HG02610 (cell line): ENCODE results near the gene VIPR2.
"Not testable (repeated sequence)": the region's sequence is repeated elsewhere in the genome, so short reads cannot be mapped to it uniquely, and the experiment has no call there.

ENCODE experiments used
- ATAC-seq: cut with Tn5 transposase; IDR thresholded peaks from one replicate; pipeline ENCODE4 v1.9.1; 2021; ENCODE audit warnings: mild to moderate bottlenecking, moderate library complexity; ENCODE audit not compliant: unreplicated experiment

The VIPR2 gene

DNA sequence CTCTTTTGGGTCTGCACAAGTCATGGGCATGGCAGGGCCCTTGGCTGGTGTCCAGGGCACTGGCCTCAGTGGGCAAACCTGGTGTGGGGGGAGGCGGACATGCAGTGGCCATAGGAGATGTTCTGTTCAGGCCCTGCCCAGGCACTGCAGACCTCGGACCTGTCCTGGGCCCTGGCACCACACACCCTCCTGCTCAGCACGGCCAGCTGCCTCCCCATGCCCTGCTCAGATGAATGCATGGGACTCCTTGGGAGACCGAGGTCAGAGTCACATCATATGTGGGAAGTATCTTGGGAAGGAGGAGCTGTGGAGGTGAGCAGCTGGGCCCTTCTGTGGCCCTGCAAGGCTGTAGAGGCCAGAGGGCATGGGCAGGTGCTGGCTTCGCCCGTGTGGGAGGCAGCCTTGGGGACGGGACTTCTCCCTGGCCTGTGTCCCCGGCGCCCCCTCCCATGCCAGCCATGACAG, 130.8 kb downstream of the VIPR2 start:
- ATAC-seq: no peak

DNA sequence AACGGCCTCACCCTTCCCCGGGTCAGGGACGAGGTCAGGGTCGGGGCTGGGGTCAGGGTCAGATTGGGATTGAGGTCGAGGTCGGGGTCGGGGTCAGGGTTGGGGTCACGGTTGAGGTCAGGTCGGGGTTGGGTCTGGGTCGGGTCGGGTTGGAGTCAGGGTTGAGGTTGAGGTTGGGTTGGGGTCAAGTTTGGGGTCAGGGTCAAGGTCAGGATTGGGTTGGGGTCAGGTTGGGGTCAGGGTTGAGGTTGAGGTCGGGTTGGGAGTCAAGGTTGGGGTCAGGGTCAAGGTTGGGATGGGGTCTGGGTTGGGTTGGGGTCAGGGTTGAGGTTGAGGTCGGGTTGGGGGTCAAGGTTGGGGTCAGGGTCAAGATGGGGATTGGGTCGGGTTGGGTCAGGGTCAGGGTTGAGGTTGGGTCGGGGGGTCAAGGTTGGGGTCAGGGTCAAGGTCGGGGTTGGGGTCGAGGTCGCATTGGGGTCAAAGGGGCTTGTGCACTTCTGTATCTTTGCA, 131.4 kb downstream of the VIPR2 start:
- ATAC-seq: no peak

GRCh38 chr7:159012353-159013069, 132.2 kb downstream of the VIPR2 start:
- ATAC-seq: no peak

DNA sequence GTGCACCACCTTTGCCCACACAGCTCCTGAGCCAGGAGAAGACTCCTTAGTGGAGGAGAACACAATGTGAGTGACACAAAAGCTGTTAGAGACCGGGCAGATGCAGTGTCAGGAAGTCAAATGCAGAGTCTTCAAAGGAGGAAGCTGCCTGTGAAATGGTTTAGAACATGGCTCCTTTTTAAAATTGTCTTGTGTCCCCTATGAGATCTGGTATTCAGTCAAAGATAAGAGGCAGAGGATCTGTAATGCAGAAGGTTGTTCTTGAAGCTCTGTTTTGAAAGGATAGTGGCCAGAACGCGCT, 133.0 kb downstream of the VIPR2 start:
- ATAC-seq: no peak

DNA sequence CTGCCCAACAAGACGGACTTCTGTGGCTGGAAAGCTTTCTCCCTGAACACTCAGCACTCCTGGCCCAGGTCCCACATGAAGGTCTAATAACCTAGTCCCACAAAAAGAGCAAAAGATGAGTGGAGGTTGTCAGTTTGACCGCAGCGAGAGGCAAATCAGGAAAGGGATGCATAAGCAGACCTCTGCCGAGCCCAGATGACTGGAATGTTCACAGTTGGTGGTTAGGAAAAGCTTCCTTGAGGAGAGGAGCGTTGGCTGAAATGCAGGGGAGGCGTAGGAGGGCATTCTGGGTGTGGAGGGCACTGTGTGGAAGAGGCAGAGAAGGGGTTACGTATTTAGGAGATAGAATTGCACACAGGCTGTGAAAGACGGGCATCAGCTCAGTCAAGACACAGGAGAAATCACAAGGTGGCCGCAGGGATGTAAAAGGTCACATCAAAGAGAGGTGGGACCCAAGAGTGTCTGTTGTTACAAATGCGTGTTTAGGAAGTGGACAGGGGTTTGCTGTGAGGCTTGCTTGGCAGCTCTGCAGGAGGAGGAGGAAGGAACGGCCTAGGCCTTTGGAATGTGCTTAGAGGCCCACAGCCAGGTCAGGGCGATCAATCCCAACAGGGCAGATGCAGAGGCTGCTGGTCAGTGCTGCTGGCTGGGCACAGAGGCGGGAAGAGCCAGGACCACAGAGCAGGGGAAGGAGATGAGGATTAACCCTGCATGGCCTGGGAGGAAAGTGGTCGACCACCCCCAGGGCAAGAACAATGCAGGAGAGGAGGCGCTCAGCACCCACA, 133.5 kb downstream of the VIPR2 start:
- ATAC-seq: no peak

DNA sequence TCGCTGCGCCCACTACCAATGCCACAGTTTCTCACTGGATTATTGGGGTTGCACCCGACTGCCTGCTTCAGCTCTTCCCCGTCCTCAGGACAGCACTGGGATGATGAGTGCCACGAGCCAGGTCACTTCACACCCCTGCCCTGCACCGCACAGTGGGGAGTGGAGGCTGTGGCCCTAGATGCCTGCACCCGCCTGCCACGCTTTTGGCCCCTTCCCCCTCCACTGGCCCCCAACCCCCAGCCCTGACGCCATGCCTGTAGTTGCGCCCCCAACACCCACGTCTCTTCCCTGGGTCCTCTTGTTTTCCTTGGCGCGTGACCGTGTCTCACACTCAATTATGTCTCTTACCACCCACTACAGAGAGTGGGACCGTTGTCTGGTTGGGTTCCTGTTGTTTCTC, 134.3 kb downstream of the VIPR2 start:
- no peak for ATAC-seq

GRCh38 chr7:159009951-159010350, 134.7 kb downstream of the VIPR2 start:
- no peak for ATAC-seq

DNA sequence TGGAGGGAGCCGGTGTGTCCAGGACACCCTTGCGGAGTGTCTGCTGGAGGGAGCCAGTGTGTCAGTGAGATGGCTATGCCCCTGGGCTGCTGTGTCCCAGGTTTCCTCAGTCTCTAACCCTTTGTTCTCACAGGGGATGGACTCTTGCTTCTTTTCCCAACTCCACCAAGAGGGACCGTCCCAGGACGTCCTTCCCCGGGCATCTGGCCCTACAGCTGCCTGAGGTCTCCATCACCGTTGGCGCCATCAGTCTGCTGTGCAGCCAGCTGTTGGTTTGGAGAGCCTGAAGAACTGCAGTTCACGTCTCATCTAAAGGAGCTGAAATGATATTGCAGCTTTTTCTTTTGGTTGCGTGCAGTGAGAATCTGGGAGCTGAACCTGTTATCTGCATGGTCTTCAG, 136.2 kb downstream of the VIPR2 start:
- no peak for ATAC-seq

GRCh38 chr7:159007996-159008389, 136.7 kb downstream of the VIPR2 start:
- no peak for ATAC-seq

- ATAC-seq: no peak
These were observed 137.2 kb downstream of the VIPR2 start for GRCh38 chr7:159007364-159007995.

- no peak for ATAC-seq
These were observed 138.0 kb downstream of the VIPR2 start for GRCh38 chr7:159006610-159007130.

- ATAC-seq: not testable (repeated sequence)
These were observed 138.6 kb downstream of the VIPR2 start for GRCh38 chr7:159006022-159006609.

DNA sequence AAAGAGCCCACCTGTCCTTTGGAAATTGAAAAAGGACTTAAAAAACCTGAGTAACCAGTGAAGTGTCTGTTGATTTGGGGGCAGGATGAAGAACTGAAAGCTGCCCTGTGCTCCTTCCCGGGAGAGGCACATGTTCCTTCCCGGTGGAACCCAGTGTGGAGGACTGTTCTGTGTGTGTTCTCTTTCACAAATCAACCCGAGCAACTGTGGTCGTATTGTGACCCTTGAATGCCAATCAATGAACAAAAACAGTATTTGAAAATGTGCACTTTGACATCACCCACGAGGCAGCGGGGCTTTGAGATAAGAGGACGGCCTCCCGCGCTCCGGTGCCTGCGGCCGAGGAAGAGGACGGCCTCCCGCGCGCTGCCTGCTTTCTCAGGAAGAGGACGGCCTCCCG, 139.0 kb downstream of the VIPR2 start:
- ATAC-seq: no peak

- ATAC-seq: no peak
These were observed 140.3 kb downstream of the VIPR2 start for GRCh38 chr7:159004411-159004810.

- no peak for ATAC-seq
These were observed 142.9 kb downstream of the VIPR2 start for GRCh38 chr7:159001811-159002210.

GRCh38 chr7:159000859-159001435, 143.7 kb downstream of the VIPR2 start:
- ATAC-seq: no peak

DNA sequence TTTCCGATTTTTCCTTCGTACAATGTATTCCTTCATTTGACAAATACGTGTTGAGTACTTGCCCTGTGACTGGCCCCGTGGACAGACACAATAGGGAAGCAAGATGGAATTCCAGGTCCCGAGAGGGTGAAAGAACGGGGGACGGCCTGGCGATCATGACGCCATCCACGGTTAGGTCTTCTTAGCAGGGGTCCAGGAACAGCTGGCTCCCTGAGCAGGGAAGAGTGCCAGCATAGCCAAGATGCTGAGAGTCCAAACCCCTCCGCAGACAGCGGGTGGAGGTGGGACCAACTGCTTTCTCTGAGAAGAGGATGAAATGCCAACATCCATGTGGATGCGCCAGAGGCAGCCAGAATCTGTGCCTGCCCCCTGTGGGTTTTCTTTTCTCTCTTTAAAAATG, 144.6 kb downstream of the VIPR2 start:
- no peak for ATAC-seq

DNA sequence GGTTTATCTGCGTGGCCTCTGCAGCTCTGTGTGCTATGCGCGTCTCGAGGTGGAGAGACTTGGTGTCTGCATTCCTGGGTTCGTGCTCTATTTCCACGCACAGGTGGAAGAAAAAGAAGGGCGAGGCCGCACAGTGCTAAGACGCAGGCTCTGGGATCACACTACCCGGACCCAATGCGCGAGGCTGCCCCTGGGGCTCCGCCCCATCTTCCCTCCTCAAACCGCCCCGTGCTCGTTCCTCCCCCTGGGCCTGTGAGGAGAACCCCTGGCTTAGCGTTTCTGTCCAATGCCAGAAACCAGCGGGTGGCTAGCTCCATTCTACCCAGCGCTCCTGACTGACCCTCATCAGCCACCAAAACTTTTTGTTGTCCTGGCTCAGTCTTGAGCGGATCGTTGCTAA, 145.2 kb downstream of the VIPR2 start:
- ATAC-seq: no peak

GRCh38 chr7:158998261-158998660, 146.4 kb downstream of the VIPR2 start:
- not testable (repeated sequence) for ATAC-seq

- no peak for ATAC-seq
These were observed 147.2 kb downstream of the VIPR2 start for GRCh38 chr7:158997471-158997870.

DNA sequence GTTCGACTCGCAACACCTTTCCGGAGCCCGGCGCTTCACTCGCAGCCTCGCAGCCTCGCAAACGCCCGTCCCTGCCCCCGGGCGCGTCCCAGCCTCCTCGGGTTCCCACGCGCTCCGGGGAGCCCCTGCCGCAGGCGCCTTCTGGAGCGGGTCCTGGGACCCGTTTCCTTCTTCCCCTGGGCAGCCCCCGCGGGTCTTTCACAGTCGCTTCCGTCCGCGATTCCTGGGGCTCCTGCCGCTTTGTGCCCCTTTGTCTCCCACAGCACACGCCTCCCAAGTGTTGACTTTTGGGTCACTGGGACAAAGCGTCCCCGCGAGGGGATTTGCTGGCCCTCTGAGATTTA, 147.6 kb downstream of the VIPR2 start:
- no peak for ATAC-seq
